Measurements from ENCODE around the gene RING1. TPM values are rescaled to one million over a fixed set of nuclear protein-coding genes. Genes with fewer than 3 reads are reported as not detected.

RING1 gene
- total and polyA plus RNA-seq, 10 of the 15 experiments (the other 5 are each of a cell fraction or from before 2014, with no cell fraction given) = 2.0 to 27.2 (median 15.8) TPM

- FAIRE-seq (no peak), ATAC-seq (peak; percentile 96), DNase-seq (ENCODE audit: low read depth, low spot score) (no peak)
- no TSS peak for BruUV-seq (replicated peaks)
- peak overlapping the region; percentile 89 for H2AFZ ChIP-seq (ENCODE audit: control insufficient read depth, low read depth, low read length)
- CTCF ChIA-PET = interaction anchor here (0.5 to 9.5 kb wide), 18 partner anchors 8 to 89 kb away, joined by 3 to 80 read pairs (median 4); partner anchors contain the start of genes HLA-DPA1 and HLA-DPB1
- POLR2A ChIA-PET = interaction anchor here (0.6 to 1.2 kb wide), 2 partner anchors 87 to 220 kb away, joined by 3 read pairs; no protein-coding TSS in a partner anchor
- no peaks in the 10 kb centered on the region for H3K27me3 ChIP-seq (replicated peaks in 1 of 2; ENCODE audit: control insufficient read depth in 2 of 2, insufficient read depth in 2 of 2, low read length in 1 of 2)
- peak overlapping the region; percentile 95 for H3K4me2 ChIP-seq (ENCODE audit: control insufficient read depth, insufficient read depth)
- in situ Hi-C loops (cut with MboI) (no loop called here), intact Hi-C loops (cut with micrococcal nuclease; ENCODE audit: unreplicated experiment) (loop anchor here (1.0 kb wide), 2 partner anchors 36 to 87 kb away; no protein-coding TSS in a partner anchor)
- H3K36me3 ChIP-seq (ENCODE audit: control insufficient read depth in 2 of 2, insufficient read depth in 2 of 2, low read length in 1 of 2) = no peaks in the 10 kb centered on the region
- H3K9ac ChIP-seq (ENCODE audit: control insufficient read depth, insufficient read depth, low read length) = peak overlapping the region; percentile 47; the same call in 1 of the 2 replicates
- SMC1A ChIA-PET (ENCODE audit: uncharacterized antibody, unreplicated experiment) = interaction anchor here (0.7 to 4.3 kb wide), 6 partner anchors 12 to 153 kb away, joined by 3 to 27 read pairs (median 6); no protein-coding TSS in a partner anchor
- no peak overlapping the region for H3K27ac ChIP-seq (ENCODE audit: control insufficient read depth, insufficient read depth)
- peak overlapping the region; percentile 70; the same call in 1 of the 2 replicates for H3K4me3 ChIP-seq
- no peaks in the 10 kb centered on the region for H3K79me2 ChIP-seq (ENCODE audit: control insufficient read depth, insufficient read depth, low read length)
- no peaks in the 10 kb centered on the region for H4K20me1 ChIP-seq (ENCODE audit: control insufficient read depth, insufficient read depth)
- RAD21 ChIA-PET (ENCODE audit: unreplicated experiment) = interaction anchor here (0.6 to 5.3 kb wide), 8 partner anchors 11 to 161 kb away, joined by 3 to 27 read pairs (median 4); no protein-coding TSS in a partner anchor
- WGBS (ENCODE audit: insufficient coverage, insufficient replicate concordance, low lambda C conversion rate, missing lambda C conversion rate) = 7% methylated on average over 54 of the region's 58 CpGs
- peaks cover 4% of the 10 kb centered on the region for H3K4me1 ChIP-seq (ENCODE audit: control insufficient read depth, insufficient read depth, low read length)
- no peaks in the 10 kb centered on the region for H3K9me3 ChIP-seq (replicated peaks; ENCODE audit: control insufficient read depth, insufficient read depth, low read length)
- TF ChIP-seq NFIC (IDR thresholded peaks at IDR 0.05; ENCODE audit: low read depth, low read length) (no peak), SMAD5 (IDR thresholded peaks at IDR 0.05; ENCODE audit: low read depth) (no peak), USF1 (IDR thresholded peaks at IDR 0.05; ENCODE audit: borderline replicate concordance, extremely low read length, insufficient read depth, low read depth, low read length) (peak; percentile 29), TCF7 (IDR thresholded peaks at IDR 0.05; ENCODE audit: borderline replicate concordance) (no peak), TARDBP (IDR thresholded peaks at IDR 0.05; ENCODE audit: borderline replicate concordance) (no peak), ZBTB33 (IDR thresholded peaks at IDR 0.05) (no peak), CBX3 (IDR thresholded peaks at IDR 0.05; ENCODE audit: borderline replicate concordance, low read depth) (no peak), IRF4 (IDR thresholded peaks at IDR 0.05; ENCODE audit: low read depth, low read length) (no peak), SIX5 (IDR thresholded peaks at IDR 0.05; ENCODE audit: low read depth, low read length, severe bottlenecking) (no peak), WRNIP1 (IDR thresholded peaks at IDR 0.05; ENCODE audit: borderline replicate concordance, low read depth, low read length) (no peak), MYC (IDR thresholded peaks at IDR 0.05; ENCODE audit: insufficient read depth, insufficient read length, insufficient replicate concordance, low read length, severe bottlenecking) (no peak), KLF5 (IDR thresholded peaks at IDR 0.05; ENCODE audit: partially characterized antibody) (no peak), SREBF2 (IDR thresholded peaks at IDR 0.05; ENCODE audit: low read length) (no peak)
- TF ChIP-seq, protein P1, sequence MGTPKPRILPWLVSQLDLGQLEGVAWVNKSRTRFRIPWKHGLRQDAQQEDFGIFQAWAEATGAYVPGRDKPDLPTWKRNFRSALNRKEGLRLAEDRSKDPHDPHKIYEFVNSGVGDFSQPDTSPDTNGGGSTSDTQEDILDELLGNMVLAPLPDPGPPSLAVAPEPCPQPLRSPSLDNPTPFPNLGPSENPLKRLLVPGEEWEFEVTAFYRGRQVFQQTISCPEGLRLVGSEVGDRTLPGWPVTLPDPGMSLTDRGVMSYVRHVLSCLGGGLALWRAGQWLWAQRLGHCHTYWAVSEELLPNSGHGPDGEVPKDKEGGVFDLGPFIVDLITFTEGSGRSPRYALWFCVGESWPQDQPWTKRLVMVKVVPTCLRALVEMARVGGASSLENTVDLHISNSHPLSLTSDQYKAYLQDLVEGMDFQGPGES (IDR thresholded peaks at IDR 0.05) = no peak
Measured at GRCh38 chr6:33161354-33162331, 46.7 kb upstream of the RING1 start.
